Small intestine (tissue), 7 donors: Measurements from ENCODE around the gene CD44. TPM values are rescaled to one million over a fixed set of nuclear protein-coding genes. Genes with fewer than 3 reads are reported as not detected.
A peak's percentile ranks its signal among the peaks of the same experiment; 100 is the strongest.
"Not testable (repeated sequence)": the region's sequence is repeated elsewhere in the genome, so short reads cannot be mapped to it uniquely, and the experiment has no call there.

ENCODE experiments used
- DNase-seq, 2 donors: peaks; one replicate each; pipeline versions ENCODE4 v3.0.0 to v3.0.0-alpha.2; 2013
- FAIRE-seq: peaks from 2 replicates; lab custom pipeline; 2012; peaks lifted over from hg19 to GRCh38; lab: Jason Lieb, UNC
- H3K27ac ChIP-seq, 3 donors: one replicate each; pipeline ENCODE4 v1.5.1; 2013; ENCODE audit warnings: low read length in 2 of 3, mild to moderate bottlenecking in 2 of 3, control low read depth in 1 of 3, inconsistent platforms in 1 of 3, low read depth in 1 of 3, moderate library complexity in 1 of 3
- H3K27me3 ChIP-seq, 3 donors: one replicate each; pipeline ENCODE4 v1.6.1; 2013; ENCODE audit warnings: low read length in 3 of 3, inconsistent platforms in 1 of 3; ENCODE audit not compliant: control insufficient read depth in 3 of 3, insufficient read depth in 3 of 3
- H3K36me3 ChIP-seq, 3 donors: one replicate each; pipeline ENCODE4 v1.6.1; 2013; ENCODE audit warnings: low read length in 3 of 3, inconsistent platforms in 1 of 3, low read depth in 1 of 3, mild to moderate bottlenecking in 1 of 3, moderate library complexity in 1 of 3; ENCODE audit not compliant: control insufficient read depth in 3 of 3, insufficient read depth in 2 of 3
- H3K4me1 ChIP-seq, 3 donors: one replicate each; pipeline ENCODE4 v1.6.1; 2013; ENCODE audit warnings: low read length in 2 of 3, inconsistent platforms in 1 of 3, low read depth in 1 of 3, mild to moderate bottlenecking in 1 of 3, moderate library complexity in 1 of 3; ENCODE audit not compliant: control insufficient read depth in 3 of 3, insufficient read depth in 2 of 3
- H3K4me3 ChIP-seq, 3 donors: one replicate each; pipeline ENCODE4 v1.5.1; 2013; ENCODE audit warnings: low read length in 3 of 3, control low read depth in 1 of 3, inconsistent platforms in 1 of 3, low read depth in 1 of 3, mild to moderate bottlenecking in 1 of 3, moderate library complexity in 1 of 3
- H3K9me3 ChIP-seq, 2 donors: one replicate each; pipeline ENCODE4 v1.6.1; 2013; ENCODE audit warnings: low read depth in 1 of 2, low read length in 1 of 2; ENCODE audit not compliant: control insufficient read depth in 2 of 2, insufficient read depth in 1 of 2
- WGBS, 3 donors: extraction: QIAGEN DNeasy Blood & Tissue Kit; methylation state at CpG; one replicate each; pipeline ENCODE4 v1.1.7; 2013; 5-methylcytosine and 5-hydroxymethylcytosine counted together
- polyA plus RNA-seq, 4 donors: library from polyadenylated mRNA; stranded (reverse) in 3 of 4; unstranded in 1 of 4; fragments of 200-250 nt in 3 of 4; fragments of 120-200 nt in 1 of 4; gene quantifications; one replicate each; pipeline versions ENCODE4 v1.2.1 to v1.2.3, GENCODE V29; 2013
- donor health status: healthy with polysubstance abuse.
- donor health status: control.
- donor health status: control.
- donor health status: Bipolar disorder and iron deficiency.
- donor health status: healthy.

CD44 gene
- polyA plus RNA-seq, 4 donors = 5.4 to 89.6 (median 19.6) TPM

GRCh38 chr11:35107861-35108260, 31.1 kb upstream of the CD44 start:
- no peaks in the 10 kb centered on the region for H3K9me3 ChIP-seq
- no peak for FAIRE-seq
- no peaks in the 10 kb centered on the region for H3K36me3 ChIP-seq
- H3K4me3 ChIP-seq = no peak overlapping the region
- WGBS, 3 donors = 63 to 82% (median 72%) methylated on average over 2 of the region's 2 CpGs
- H3K27me3 ChIP-seq = no peaks in the 10 kb centered on the region
- no peaks in the 10 kb centered on the region for H3K4me1 ChIP-seq
- no peak for DNase-seq
- H3K27ac ChIP-seq = no peak overlapping the region

DNA sequence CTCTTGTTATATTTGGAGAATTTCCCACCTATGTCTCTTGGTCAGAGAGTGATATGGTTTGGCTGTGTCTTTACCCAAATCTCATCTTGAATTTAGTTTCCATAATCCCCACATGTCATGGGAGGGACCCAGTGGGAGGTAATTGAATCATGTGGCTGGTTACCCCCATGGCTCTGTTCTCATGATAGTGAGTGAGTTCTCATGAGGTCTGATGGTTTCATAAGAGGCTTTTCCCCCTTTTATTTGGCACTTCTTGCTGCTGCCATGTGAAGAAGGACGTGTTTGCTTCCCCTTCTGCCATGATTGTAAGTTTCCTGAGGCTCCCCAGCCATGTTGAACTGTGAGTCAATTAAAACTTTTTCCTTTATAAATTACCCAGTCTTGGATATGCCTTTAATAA, 30.6 kb upstream of the CD44 start:
- FAIRE-seq, H3K4me3 ChIP-seq, H3K27ac ChIP-seq, H3K27me3 ChIP-seq, H3K9me3 ChIP-seq, H3K4me1 ChIP-seq, H3K36me3 ChIP-seq, DNase-seq: not testable (repeated sequence)
- 83 to 90% (median 89%) methylated on average over 1 of the region's 1 CpG for WGBS, 3 donors

DNA sequence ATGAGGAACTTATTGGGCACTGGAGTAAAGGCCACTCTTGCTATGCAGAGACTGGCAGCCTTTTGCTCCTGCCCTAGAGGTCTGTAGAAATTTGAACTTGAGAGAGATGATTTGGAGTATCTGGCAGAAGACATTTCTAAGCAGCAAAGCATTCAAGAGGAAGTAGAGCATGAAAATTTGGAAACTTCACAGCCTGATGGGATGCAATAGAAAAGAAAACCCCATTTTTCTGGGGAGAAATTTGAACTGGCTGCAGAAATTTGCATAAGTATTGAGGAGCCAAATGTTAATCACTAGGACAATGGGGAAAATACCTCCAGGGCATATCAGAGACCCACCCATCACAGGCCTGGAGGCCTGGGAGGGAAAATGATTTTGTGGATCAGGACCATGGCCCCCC, 29.9 kb upstream of the CD44 start:
- DNase-seq = no peak
- Histone ChIP-seq H3K4me1 (no peaks in the 10 kb centered on the region), H3K27me3 (no peaks in the 10 kb centered on the region), H3K27ac (no peak overlapping the region), H3K36me3 (no peaks in the 10 kb centered on the region), H3K9me3 (no peaks in the 10 kb centered on the region), H3K4me3 (no peak overlapping the region)
- no peak for FAIRE-seq

DNA sequence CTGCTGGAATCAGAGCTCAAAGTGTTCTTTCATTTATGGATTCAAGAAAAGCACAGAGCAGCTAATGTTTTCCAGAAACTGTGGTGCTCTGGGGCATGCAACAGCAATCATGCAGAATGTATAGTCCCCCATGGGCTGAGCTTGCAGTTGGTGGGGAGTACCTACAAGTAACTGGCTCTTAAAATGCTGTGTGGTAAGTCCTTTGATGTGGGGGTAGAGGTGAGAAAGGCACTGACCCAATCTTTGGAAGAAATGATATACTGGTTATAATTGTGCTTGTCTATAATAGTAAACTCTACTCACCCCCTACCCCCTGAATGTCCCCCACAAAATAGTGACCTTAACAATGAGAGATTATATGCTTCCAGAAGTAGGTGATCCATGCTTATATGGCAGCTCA, 29.1 kb upstream of the CD44 start:
- H3K4me1 ChIP-seq = no peaks in the 10 kb centered on the region
- no peak overlapping the region for H3K4me3 ChIP-seq
- H3K27me3 ChIP-seq = no peaks in the 10 kb centered on the region
- H3K9me3 ChIP-seq = no peaks in the 10 kb centered on the region
- DNase-seq (no peak), FAIRE-seq (no peak)
- no peaks in the 10 kb centered on the region for H3K36me3 ChIP-seq
- H3K27ac ChIP-seq = no peak overlapping the region

GRCh38 chr11:35111161-35112055, 27.6 kb upstream of the CD44 start:
- no peak overlapping the region for H3K27ac ChIP-seq
- FAIRE-seq = no peak
- DNase-seq = peak in 1 of 2 donors; percentile 27

GRCh38 chr11:35112056-35112845, 26.7 kb upstream of the CD44 start:
- H3K27ac ChIP-seq = no peak overlapping the region
- DNase-seq (no peak), FAIRE-seq (no peak)
- peaks cover 0 to 2% (median 0%) of the 10 kb centered on the region in 3 donors for H3K27me3 ChIP-seq
- no peaks in the 10 kb centered on the region for H3K9me3 ChIP-seq
- H3K36me3 ChIP-seq = no peaks in the 10 kb centered on the region
- no peak overlapping the region for H3K4me3 ChIP-seq
- peaks cover 0 to 2% (median 0%) of the 10 kb centered on the region in 3 donors for H3K4me1 ChIP-seq
- 87 to 90% (median 89%) methylated on average over 13 of the region's 13 CpGs for WGBS, 3 donors

More at GRCh38 chr11:35111161-35112055, 27.6 kb upstream of the CD44 start:
- no peak overlapping the region for H3K4me3 ChIP-seq
- no peaks in the 10 kb centered on the region for H3K9me3 ChIP-seq
- peaks cover 0 to 2% (median 0%) of the 10 kb centered on the region in 3 donors for H3K27me3 ChIP-seq
- WGBS, 3 donors = 85 to 88% (median 86%) methylated on average over 4 of the region's 4 CpGs
- no peaks in the 10 kb centered on the region for H3K4me1 ChIP-seq
- H3K36me3 ChIP-seq = no peaks in the 10 kb centered on the region

GRCh38 chr11:35112846-35113105, 26.2 kb upstream of the CD44 start:
- DNase-seq = no peak
- H3K27me3 ChIP-seq = peaks cover 0 to 2% (median 0%) of the 10 kb centered on the region in 3 donors
- peaks cover 0 to 2% (median 0%) of the 10 kb centered on the region in 3 donors for H3K4me1 ChIP-seq
- no peak overlapping the region for H3K27ac ChIP-seq
- WGBS, 3 donors = 91 to 100% (median 97%) methylated on average over 1 of the region's 1 CpG
- no peaks in the 10 kb centered on the region for H3K36me3 ChIP-seq
- no peak overlapping the region for H3K4me3 ChIP-seq
- FAIRE-seq = no peak
- no peaks in the 10 kb centered on the region for H3K9me3 ChIP-seq

DNA sequence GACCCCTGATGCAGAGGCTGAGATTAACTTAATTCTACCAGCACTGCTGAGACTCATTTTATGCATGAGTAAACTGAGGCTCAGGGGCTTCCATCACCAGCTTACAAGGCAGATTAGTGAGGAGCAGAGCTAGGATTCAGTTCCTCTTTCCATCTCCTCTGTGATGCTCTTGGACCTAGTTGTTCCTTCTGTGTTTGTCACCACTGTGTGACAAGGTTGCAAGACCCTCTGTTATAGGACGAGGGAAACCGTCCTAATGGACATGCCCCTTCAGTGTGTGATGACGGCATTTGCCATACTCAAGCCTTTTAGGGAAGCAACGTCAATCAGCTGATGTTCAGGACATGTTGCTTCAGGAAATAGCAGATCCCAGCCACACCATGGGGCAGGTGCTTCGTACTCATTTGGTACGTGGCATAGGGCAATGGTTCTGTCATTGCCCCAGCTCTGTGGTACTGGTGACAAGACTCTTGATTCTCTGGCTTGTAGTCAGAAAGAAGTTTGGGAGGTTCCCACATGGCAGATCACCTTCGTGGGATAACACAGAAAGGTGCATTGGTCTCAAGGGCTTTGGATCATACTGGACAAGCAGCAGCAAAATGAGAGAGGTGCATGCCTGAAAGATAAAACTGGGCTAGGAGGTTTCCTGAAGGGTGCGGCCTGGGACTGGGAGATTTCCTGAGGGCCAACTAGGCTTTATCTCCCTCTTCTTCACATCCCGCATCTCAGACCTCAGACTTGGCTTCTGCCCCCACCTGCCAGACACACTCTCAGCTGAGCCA, 23.9 kb upstream of the CD44 start:
- Histone ChIP-seq H3K36me3 (no peaks in the 10 kb centered on the region), H3K4me3 (no peak overlapping the region), H3K4me1 (peaks cover 0 to 2% (median 0%) of the 10 kb centered on the region in 3 donors), H3K27me3 (peaks cover 0 to 2% (median 0%) of the 10 kb centered on the region in 3 donors), H3K9me3 (no peaks in the 10 kb centered on the region), H3K27ac (no peak overlapping the region)
- WGBS, 3 donors = 91 to 92% (median 92%) methylated on average over 9 of the region's 9 CpGs
- FAIRE-seq = no peak
- no peak for DNase-seq
